T-helper 2 cell treated with Interferon-gamma antibody and Interleukin-4, amounts not matched to agents 100 ng/mL and 5 ng/mL, for 36 hours (primary cell): ENCODE data around the gene EYA2. TPM values are rescaled to one million over a fixed set of nuclear protein-coding genes. Genes with fewer than 3 reads are reported as not detected.

Experiments
- intact Hi-C: fragments of 100-400 bp; cut with micrococcal nuclease; formaldehyde crosslinking; loops from one replicate; pipeline ENCODE4 v1.15.1; 2023
- total RNA-seq: library from RNA; stranded (reverse); gene quantifications from 2 replicates; pipeline ENCODE4 v1.2.3, GENCODE V29; 2022

Gene EYA2
- total RNA-seq, 1 donor from 2014 or later = 0.11 TPM

- intact Hi-C loops = no loop called here
Measured at GRCh38 chr20:47099825-47100441, 205.3 kb downstream of the EYA2 start.

- intact Hi-C loops = no loop called here
Measured at GRCh38 chr20:47102629-47103028, 208.0 kb downstream of the EYA2 start.

GRCh38 chr20:47106786-47107185 lies 212.1 kb downstream of the EYA2 start:
- intact Hi-C loops = no loop called here

GRCh38 chr20:47108994-47109393 lies 214.4 kb downstream of the EYA2 start:
- intact Hi-C loops = no loop called here

GRCh38 chr20:47110819-47111218 lies 216.2 kb downstream of the EYA2 start:
- intact Hi-C loops = no loop called here

- intact Hi-C loops = no loop called here
Measured at GRCh38 chr20:47111576-47111975, 216.9 kb downstream of the EYA2 start.

- intact Hi-C loops = no loop called here
Measured at GRCh38 chr20:47113362-47114109, 218.9 kb downstream of the EYA2 start.

GRCh38 chr20:47115694-47116093 lies 221.1 kb downstream of the EYA2 start:
- intact Hi-C loops = no loop called here

GRCh38 chr20:47117371-47117770 lies 222.7 kb downstream of the EYA2 start:
- intact Hi-C loops = no loop called here

GRCh38 chr20:47117773-47118172 lies 223.1 kb downstream of the EYA2 start:
- intact Hi-C loops = no loop called here

GRCh38 chr20:47118206-47118605 lies 223.6 kb downstream of the EYA2 start:
- intact Hi-C loops = no loop called here

- intact Hi-C loops = no loop called here
Measured at GRCh38 chr20:47118641-47119040, 224.0 kb downstream of the EYA2 start.

GRCh38 chr20:47120346-47120936 lies 225.8 kb downstream of the EYA2 start:
- intact Hi-C loops = no loop called here

- intact Hi-C loops = no loop called here
Measured at GRCh38 chr20:47122560-47122959, 227.9 kb downstream of the EYA2 start.

GRCh38 chr20:47124181-47124717 lies 229.6 kb downstream of the EYA2 start:
- intact Hi-C loops = no loop called here

- intact Hi-C loops = no loop called here
Measured at GRCh38 chr20:47125508-47125757, 230.8 kb downstream of the EYA2 start.

- intact Hi-C loops = no loop called here
Measured at GRCh38 chr20:47125758-47126591, 231.3 kb downstream of the EYA2 start.

GRCh38 chr20:47126709-47127108 lies 232.1 kb downstream of the EYA2 start:
- intact Hi-C loops = no loop called here

- intact Hi-C loops = no loop called here
Measured at GRCh38 chr20:47127546-47127945, 232.9 kb downstream of the EYA2 start.

GRCh38 chr20:47127999-47128398 lies 233.4 kb downstream of the EYA2 start:
- intact Hi-C loops = no loop called here

- intact Hi-C loops = no loop called here
Measured at GRCh38 chr20:47129306-47129705, 234.7 kb downstream of the EYA2 start.
